Measurements from ENCODE around the gene ZNF273.

The ZNF273 gene

GRCh38 chr7:64886956-64887545 is 16.0 kb upstream of the ZNF273 start:
- Histone ChIP-seq H3K14ac (ENCODE audit: low read length) (no peak overlapping the region), H3K27me3 (ENCODE audit: control insufficient read depth in 3 of 3, insufficient read depth in 3 of 3, low read depth in 1 of 3, low read length in 3 of 3) (peaks cover 5 to 57% (median 36%) of the 10 kb centered on the region in 3 experiments), H3K23ac (ENCODE audit: low read depth, low read length, poor library complexity) (no peak overlapping the region), H3K9me3 (replicated peaks in 1 of 2; ENCODE audit: control insufficient read depth in 2 of 2, insufficient read depth in 1 of 2, low read depth in 1 of 2, low read length in 2 of 2) (peaks cover 8 to 12% of the 10 kb centered on the region in 2 donors), H4K8ac (ENCODE audit: low read depth, low read length) (no peak overlapping the region), H2BK12ac (ENCODE audit: low read length) (no peak overlapping the region), H2AFZ (ENCODE audit: low read length) (no peak overlapping the region), H2BK120ac (ENCODE audit: low read depth, low read length) (no peak overlapping the region), H3K18ac (ENCODE audit: low read length) (no peak overlapping the region), H3K4me3 (ENCODE audit: low read length in 2 of 2) (no peak overlapping the region), H3K36me3 (replicated peaks in 1 of 2; ENCODE audit: control insufficient read depth in 2 of 2, insufficient read depth in 2 of 2, low read length in 2 of 2) (no peaks in the 10 kb centered on the region), H3K9ac (ENCODE audit: low read depth, low read length, poor library complexity) (no peak overlapping the region), H2AK5ac (ENCODE audit: low read depth, low read length) (no peak overlapping the region), H3K79me1 (ENCODE audit: low read depth, low read length) (no peaks in the 10 kb centered on the region), H3K4me1 (ENCODE audit: control insufficient read depth in 2 of 2, insufficient read depth in 1 of 2, low read depth in 1 of 2, low read length in 2 of 2) (peaks cover 6 to 13% of the 10 kb centered on the region in 2 donors), H3K4ac (ENCODE audit: low read length) (no peak overlapping the region), H4K91ac (ENCODE audit: low read depth, low read length, poor library complexity) (no peak overlapping the region), H2BK5ac (ENCODE audit: low read length) (no peak overlapping the region), H3K4me2 (ENCODE audit: insufficient read depth, low read length, poor library complexity, severe bottlenecking) (no peak overlapping the region), H2BK15ac (ENCODE audit: low read length) (no peak overlapping the region), H3K27ac (replicated peaks; ENCODE audit: low read length) (no peak overlapping the region)
- no peak for DNase-seq (ENCODE audit: low spot score)
- no CpG with 5 or more reads among the region's 4 CpGs for WGBS, 2 donors (ENCODE audit: extremely low coverage in 2 of 2, insufficient read length in 2 of 2, insufficient replicate concordance in 1 of 2)

DNA sequence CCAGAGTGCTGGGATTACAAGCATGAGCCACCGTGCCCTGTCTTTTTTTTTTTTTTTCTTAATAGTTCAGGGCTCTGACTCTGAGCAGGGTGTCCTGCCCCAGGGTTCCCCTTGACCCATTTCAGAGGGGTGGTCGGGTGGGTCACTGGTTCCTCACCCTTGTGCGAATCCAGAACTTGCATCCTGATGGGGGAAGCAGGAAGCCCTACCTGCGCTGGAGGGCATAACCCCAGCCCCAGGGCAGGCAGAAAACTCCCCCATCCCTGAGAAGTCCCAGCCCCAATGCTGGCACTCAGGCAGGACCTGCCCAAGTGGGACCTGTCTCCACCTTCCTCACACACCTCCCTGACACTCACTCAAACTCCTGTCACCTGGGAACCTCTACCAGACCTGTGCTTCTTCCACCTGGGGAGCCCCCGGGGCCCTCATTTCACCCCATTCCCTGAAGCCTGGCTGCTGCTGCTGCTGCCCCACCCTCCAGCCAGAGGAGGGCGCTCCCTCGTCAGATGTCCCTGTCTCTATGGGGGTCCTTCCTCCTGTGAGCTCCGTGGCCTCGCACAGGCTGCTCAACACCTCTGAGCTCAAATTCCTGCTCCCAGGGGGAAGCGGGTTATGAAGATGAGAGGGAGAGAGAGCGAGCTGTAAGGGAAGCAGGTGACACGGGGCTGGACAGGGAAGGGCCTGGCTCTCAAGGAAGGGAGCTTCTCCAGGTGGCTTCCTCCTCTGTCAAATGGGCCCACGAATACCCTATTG is 15.1 kb upstream of the ZNF273 start:
- Histone ChIP-seq H2BK5ac (ENCODE audit: low read length) (no peak overlapping the region), H2AFZ (ENCODE audit: low read length) (peak overlapping the region; percentile 93), H3K18ac (ENCODE audit: low read length) (peak overlapping the region; percentile 48), H2AK5ac (ENCODE audit: low read depth, low read length) (no peak overlapping the region), H3K4ac (ENCODE audit: low read length) (no peak overlapping the region), H3K9me3 (replicated peaks in 1 of 2; ENCODE audit: control insufficient read depth in 2 of 2, insufficient read depth in 1 of 2, low read depth in 1 of 2, low read length in 2 of 2) (peaks cover 6 to 7% of the 10 kb centered on the region in 2 donors), H3K27me3 (ENCODE audit: control insufficient read depth in 3 of 3, insufficient read depth in 3 of 3, low read depth in 1 of 3, low read length in 3 of 3) (peaks cover 5 to 63% (median 36%) of the 10 kb centered on the region in 3 experiments), H3K27ac (replicated peaks; ENCODE audit: low read length) (no peak overlapping the region), H3K4me3 (ENCODE audit: low read length in 2 of 2) (peak overlapping the region; percentile 45 to 74), H3K36me3 (replicated peaks in 1 of 2; ENCODE audit: control insufficient read depth in 2 of 2, insufficient read depth in 2 of 2, low read length in 2 of 2) (no peaks in the 10 kb centered on the region), H4K8ac (ENCODE audit: low read depth, low read length) (no peak overlapping the region), H3K14ac (ENCODE audit: low read length) (no peak overlapping the region), H2BK15ac (ENCODE audit: low read length) (no peak overlapping the region), H3K23ac (ENCODE audit: low read depth, low read length, poor library complexity) (no peak overlapping the region), H2BK12ac (ENCODE audit: low read length) (no peak overlapping the region), H3K9ac (ENCODE audit: low read depth, low read length, poor library complexity) (no peak overlapping the region), H2BK120ac (ENCODE audit: low read depth, low read length) (no peak overlapping the region), H3K4me2 (ENCODE audit: insufficient read depth, low read length, poor library complexity, severe bottlenecking) (peak overlapping the region; percentile 88), H3K4me1 (ENCODE audit: control insufficient read depth in 2 of 2, insufficient read depth in 1 of 2, low read depth in 1 of 2, low read length in 2 of 2) (peaks cover 6 to 13% of the 10 kb centered on the region in 2 donors), H4K91ac (ENCODE audit: low read depth, low read length, poor library complexity) (no peak overlapping the region), H3K79me1 (ENCODE audit: low read depth, low read length) (no peaks in the 10 kb centered on the region)
- DNase-seq (ENCODE audit: low spot score) = no peak
- no CpG with 5 or more reads among the region's 13 CpGs for WGBS, 2 donors (ENCODE audit: extremely low coverage in 2 of 2, insufficient read length in 2 of 2, insufficient replicate concordance in 1 of 2)

DNA sequence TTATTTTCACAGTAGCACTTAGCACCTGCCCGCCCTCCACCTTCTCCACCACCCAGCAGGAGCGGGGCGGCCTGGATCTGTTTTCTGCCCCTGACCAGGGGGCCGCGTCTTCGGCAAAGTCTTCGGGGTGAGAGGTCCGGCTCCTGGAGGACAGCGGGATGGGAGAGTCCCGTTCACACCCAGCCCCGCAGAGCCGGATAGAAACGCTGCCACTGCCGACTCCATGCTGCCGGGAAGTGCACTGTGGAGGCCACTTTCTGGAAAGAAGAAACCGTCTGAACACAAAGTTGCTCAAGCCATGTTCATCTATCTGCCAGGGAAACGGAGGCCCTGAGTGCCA is 14.5 kb upstream of the ZNF273 start:
- H3K18ac ChIP-seq (ENCODE audit: low read length) = peak overlapping the region; percentile 52
- H3K14ac ChIP-seq (ENCODE audit: low read length) = no peak overlapping the region
- no peak overlapping the region for H4K91ac ChIP-seq (ENCODE audit: low read depth, low read length, poor library complexity)
- peak overlapping the region; percentile 88 for H3K4me2 ChIP-seq (ENCODE audit: insufficient read depth, low read length, poor library complexity, severe bottlenecking)
- H2AK5ac ChIP-seq (ENCODE audit: low read depth, low read length) = no peak overlapping the region
- peaks cover 6 to 13% of the 10 kb centered on the region in 2 donors for H3K4me1 ChIP-seq (ENCODE audit: control insufficient read depth in 2 of 2, insufficient read depth in 1 of 2, low read depth in 1 of 2, low read length in 2 of 2)
- no peak overlapping the region for H2BK5ac ChIP-seq (ENCODE audit: low read length)
- DNase-seq (ENCODE audit: low spot score) = no peak
- peaks cover 5 to 63% (median 36%) of the 10 kb centered on the region in 3 experiments for H3K27me3 ChIP-seq (ENCODE audit: control insufficient read depth in 3 of 3, insufficient read depth in 3 of 3, low read depth in 1 of 3, low read length in 3 of 3)
- peaks cover 2 to 7% of the 10 kb centered on the region in 2 donors for H3K9me3 ChIP-seq (replicated peaks in 1 of 2; ENCODE audit: control insufficient read depth in 2 of 2, insufficient read depth in 1 of 2, low read depth in 1 of 2, low read length in 2 of 2)
- H2BK12ac ChIP-seq (ENCODE audit: low read length) = no peak overlapping the region
- no peaks in the 10 kb centered on the region for H3K36me3 ChIP-seq (replicated peaks in 1 of 2; ENCODE audit: control insufficient read depth in 2 of 2, insufficient read depth in 2 of 2, low read length in 2 of 2)
- H4K8ac ChIP-seq (ENCODE audit: low read depth, low read length) = no peak overlapping the region
- H2AFZ ChIP-seq (ENCODE audit: low read length) = peak overlapping the region; percentile 93
- no peak overlapping the region for H3K23ac ChIP-seq (ENCODE audit: low read depth, low read length, poor library complexity)
- no peak overlapping the region for H2BK120ac ChIP-seq (ENCODE audit: low read depth, low read length)
- WGBS, 2 donors (ENCODE audit: extremely low coverage in 2 of 2, insufficient read length in 2 of 2, insufficient replicate concordance in 1 of 2) = no CpG with 5 or more reads among the region's 17 CpGs
- H3K4ac ChIP-seq (ENCODE audit: low read length) = no peak overlapping the region
- H3K9ac ChIP-seq (ENCODE audit: low read depth, low read length, poor library complexity) = peak overlapping the region; percentile 71
- H2BK15ac ChIP-seq (ENCODE audit: low read length) = no peak overlapping the region
- H3K27ac ChIP-seq (replicated peaks; ENCODE audit: low read length) = no peak overlapping the region
- H3K4me3 ChIP-seq (ENCODE audit: low read length in 2 of 2) = peak overlapping the region; percentile 45 to 74
- H3K79me1 ChIP-seq (ENCODE audit: low read depth, low read length) = no peaks in the 10 kb centered on the region

DNA sequence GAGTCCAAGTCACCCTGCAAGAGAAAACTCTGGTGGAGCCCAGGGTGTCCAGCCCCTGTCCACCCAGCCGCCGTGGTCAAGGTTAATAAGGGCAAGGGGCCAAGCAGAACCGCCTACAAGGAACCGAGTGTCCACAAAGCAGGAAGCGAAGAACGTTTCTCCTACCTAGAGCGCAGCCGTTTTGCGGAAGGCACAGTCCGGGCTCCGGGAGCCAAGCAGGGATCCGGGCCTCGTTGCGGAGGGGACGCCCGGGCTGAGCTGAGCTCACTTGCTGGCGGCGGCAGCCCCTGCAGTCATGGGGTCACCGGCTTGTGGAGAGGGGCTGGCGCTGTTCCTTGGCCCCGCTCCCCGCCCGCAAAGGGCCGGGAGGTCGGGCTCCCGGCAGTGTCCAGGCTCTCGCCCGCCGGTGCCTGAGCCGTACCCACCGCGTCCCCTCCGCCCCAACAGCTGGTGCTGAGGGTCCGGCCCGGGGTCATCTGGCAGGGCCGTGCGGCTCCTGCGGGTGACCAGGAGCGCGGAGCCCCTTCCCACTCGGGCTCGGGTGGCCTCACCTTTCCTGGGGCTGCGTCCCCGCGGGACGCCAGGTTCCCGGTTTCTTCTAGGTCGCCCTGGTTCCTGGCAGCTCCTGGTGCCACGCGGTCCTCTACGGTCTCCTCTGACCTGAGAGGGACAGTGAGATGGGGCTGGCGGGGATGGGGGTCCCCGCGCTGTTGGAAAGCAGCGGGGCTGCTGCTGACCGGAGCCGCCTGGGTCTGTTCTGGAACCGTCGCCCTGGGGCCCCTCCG is 14.0 kb upstream of the ZNF273 start:
- H3K4me3 ChIP-seq (ENCODE audit: low read length in 2 of 2) = peak overlapping the region; percentile 45 to 74
- peaks cover 5 to 63% (median 36%) of the 10 kb centered on the region in 3 experiments for H3K27me3 ChIP-seq (ENCODE audit: control insufficient read depth in 3 of 3, insufficient read depth in 3 of 3, low read depth in 1 of 3, low read length in 3 of 3)
- no peaks in the 10 kb centered on the region for H3K36me3 ChIP-seq (replicated peaks in 1 of 2; ENCODE audit: control insufficient read depth in 2 of 2, insufficient read depth in 2 of 2, low read length in 2 of 2)
- no peak overlapping the region for H4K91ac ChIP-seq (ENCODE audit: low read depth, low read length, poor library complexity)
- H3K14ac ChIP-seq (ENCODE audit: low read length) = peak overlapping the region; percentile 58
- no peak overlapping the region for H4K8ac ChIP-seq (ENCODE audit: low read depth, low read length)
- peak overlapping the region; percentile 88 for H3K4me2 ChIP-seq (ENCODE audit: insufficient read depth, low read length, poor library complexity, severe bottlenecking)
- no peak overlapping the region for H2BK12ac ChIP-seq (ENCODE audit: low read length)
- peaks cover 6 to 13% of the 10 kb centered on the region in 2 donors for H3K4me1 ChIP-seq (ENCODE audit: control insufficient read depth in 2 of 2, insufficient read depth in 1 of 2, low read depth in 1 of 2, low read length in 2 of 2)
- peak overlapping the region; percentile 71 for H3K9ac ChIP-seq (ENCODE audit: low read depth, low read length, poor library complexity)
- no peak overlapping the region for H2BK120ac ChIP-seq (ENCODE audit: low read depth, low read length)
- peaks cover 0 to 7% of the 10 kb centered on the region in 2 donors for H3K9me3 ChIP-seq (replicated peaks in 1 of 2; ENCODE audit: control insufficient read depth in 2 of 2, insufficient read depth in 1 of 2, low read depth in 1 of 2, low read length in 2 of 2)
- WGBS, 2 donors (ENCODE audit: extremely low coverage in 2 of 2, insufficient read length in 2 of 2, insufficient replicate concordance in 1 of 2) = no CpG with 5 or more reads among the region's 60 CpGs
- no peak overlapping the region for H2BK15ac ChIP-seq (ENCODE audit: low read length)
- H3K18ac ChIP-seq (ENCODE audit: low read length) = peak overlapping the region; percentile 80
- no peak overlapping the region for H2AK5ac ChIP-seq (ENCODE audit: low read depth, low read length)
- no peaks in the 10 kb centered on the region for H3K79me1 ChIP-seq (ENCODE audit: low read depth, low read length)
- no peak overlapping the region for H3K27ac ChIP-seq (replicated peaks; ENCODE audit: low read length)
- peak overlapping the region; percentile 36 for H3K23ac ChIP-seq (ENCODE audit: low read depth, low read length, poor library complexity)
- no peak for DNase-seq (ENCODE audit: low spot score)
- H2AFZ ChIP-seq (ENCODE audit: low read length) = peak overlapping the region; percentile 93
- H2BK5ac ChIP-seq (ENCODE audit: low read length) = no peak overlapping the region
- no peak overlapping the region for H3K4ac ChIP-seq (ENCODE audit: low read length)
